Bone marrow (tissue), 2 donors: ENCODE data around the gene RXFP3.
"Not testable (repeated sequence)": the region's sequence is repeated elsewhere in the genome, so short reads cannot be mapped to it uniquely, and the experiment has no call there.

ENCODE experiments used
- DNase-seq, 2 donors: peaks; one replicate each; lab custom pipeline; 2025; lab: John Stamatoyannopoulos, UW

Gene RXFP3, protein sequence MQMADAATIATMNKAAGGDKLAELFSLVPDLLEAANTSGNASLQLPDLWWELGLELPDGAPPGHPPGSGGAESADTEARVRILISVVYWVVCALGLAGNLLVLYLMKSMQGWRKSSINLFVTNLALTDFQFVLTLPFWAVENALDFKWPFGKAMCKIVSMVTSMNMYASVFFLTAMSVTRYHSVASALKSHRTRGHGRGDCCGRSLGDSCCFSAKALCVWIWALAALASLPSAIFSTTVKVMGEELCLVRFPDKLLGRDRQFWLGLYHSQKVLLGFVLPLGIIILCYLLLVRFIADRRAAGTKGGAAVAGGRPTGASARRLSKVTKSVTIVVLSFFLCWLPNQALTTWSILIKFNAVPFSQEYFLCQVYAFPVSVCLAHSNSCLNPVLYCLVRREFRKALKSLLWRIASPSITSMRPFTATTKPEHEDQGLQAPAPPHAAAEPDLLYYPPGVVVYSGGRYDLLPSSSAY

DNA sequence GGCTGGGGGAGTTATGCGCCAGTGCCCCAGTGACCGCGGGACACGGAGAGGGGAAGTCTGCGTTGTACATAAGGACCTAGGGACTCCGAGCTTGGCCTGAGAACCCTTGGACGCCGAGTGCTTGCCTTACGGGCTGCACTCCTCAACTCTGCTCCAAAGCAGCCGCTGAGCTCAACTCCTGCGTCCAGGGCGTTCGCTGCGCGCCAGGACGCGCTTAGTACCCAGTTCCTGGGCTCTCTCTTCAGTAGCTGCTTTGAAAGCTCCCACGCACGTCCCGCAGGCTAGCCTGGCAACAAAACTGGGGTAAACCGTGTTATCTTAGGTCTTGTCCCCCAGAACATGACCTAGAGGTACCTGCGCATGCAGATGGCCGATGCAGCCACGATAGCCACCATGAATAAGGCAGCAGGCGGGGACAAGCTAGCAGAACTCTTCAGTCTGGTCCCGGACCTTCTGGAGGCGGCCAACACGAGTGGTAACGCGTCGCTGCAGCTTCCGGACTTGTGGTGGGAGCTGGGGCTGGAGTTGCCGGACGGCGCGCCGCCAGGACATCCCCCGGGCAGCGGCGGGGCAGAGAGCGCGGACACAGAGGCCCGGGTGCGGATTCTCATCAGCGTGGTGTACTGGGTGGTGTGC, at the start of gene RXFP3:
Gene RXFP3, plus strand, starts transcription at position 6 of the 636 bp plus-strand sequence. Its CDS starts 355 bp downstream, at position 361.
- DNase-seq: no peak

DNA sequence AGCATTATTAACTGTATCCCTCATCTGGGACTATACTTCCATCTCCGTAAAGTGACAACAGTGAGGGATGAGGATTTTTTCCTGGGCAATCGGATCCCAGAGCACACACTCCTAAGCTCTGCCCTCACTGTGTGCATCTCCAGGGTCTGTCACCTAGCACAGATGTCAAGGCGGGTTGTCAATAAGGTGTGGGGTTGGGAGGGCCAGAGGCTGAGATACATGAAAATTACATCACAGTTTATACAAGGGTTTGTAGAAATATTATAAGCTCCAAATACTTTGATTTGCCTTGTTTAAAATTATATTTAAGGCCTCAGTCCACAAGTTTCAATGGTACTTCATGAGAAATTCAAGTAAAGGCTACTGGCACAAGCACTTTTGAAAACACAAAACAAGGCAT, 48.9 kb upstream of the RXFP3 start:
- no peak for DNase-seq

DNA sequence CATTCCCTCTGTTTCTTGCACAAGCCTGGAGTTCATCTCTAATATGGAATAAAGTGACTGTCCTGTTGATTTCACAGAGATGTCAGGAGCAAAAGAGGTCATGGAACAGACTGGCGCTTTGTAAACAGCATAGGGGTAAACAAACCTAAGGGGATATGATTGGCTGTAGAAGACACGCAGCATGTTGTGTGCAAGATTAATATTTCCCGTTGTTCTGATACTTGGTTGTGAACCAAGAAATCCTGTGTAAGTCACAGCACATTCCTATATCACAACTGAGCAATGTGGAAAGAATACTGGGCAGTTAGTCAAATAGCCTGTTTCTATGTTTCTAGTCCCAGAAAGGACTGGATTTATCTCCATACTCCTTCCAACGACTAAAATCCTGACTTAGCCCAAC, 47.6 kb upstream of the RXFP3 start:
- no peak for DNase-seq

DNA sequence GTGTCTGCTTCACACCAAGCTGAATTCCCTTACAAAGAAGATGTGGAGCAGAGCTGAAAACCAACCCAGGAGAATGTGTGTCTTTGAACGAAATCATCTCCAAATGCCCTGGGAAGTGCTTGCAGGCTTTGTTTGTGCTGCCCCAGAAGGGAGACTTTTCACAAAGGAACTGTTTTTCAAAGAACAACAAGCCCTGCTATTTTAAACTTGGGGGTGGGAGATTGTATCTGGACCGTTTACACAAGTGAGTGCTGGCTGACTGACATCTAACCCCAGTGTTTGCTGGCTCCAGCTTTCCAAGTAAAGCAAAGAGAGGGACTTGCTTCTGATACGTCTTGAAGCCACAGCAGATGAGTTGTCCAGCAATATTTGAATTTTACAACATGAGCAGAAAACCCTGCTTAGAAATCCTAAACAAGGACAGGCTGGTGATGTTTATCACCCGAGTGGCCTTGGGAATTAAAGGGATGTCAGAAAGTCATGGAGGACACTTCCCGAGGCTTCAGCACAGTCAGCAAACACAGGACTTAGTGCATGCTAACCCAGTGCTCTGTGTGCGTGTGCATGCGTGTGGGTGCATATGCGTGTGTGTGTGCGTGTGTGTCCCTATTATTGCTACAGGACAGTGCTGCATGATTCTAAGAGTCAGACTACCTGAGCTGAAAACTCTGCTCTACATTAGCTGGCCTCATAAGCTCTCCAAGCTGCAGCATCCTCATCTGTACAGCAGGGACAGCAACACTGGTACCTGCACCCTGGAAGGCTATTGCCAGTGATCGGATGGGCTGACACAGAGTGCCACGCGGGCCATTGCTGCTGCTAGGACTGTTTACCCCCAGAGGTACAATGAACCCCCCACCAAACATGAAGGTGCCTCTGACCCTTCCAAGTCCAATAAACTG, 45.8 kb upstream of the RXFP3 start:
- DNase-seq: no peak

DNA sequence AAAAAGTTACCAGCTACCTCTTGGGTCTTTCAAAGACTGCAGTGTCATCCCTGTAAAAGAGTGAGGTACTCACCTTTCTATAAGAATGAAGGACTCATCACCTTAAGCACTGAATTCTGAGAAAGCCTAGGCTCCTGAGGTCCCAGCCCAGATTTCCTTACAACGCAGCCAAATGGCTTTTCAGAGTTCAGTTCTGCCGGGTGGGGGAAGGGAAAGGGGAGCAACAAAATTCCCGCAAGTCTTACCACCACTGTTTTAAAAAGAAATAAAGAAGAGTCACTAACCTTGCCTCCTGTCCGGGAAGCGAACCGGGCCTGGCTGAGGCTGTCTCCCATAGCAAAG, 44.8 kb upstream of the RXFP3 start:
- DNase-seq: no peak

DNA sequence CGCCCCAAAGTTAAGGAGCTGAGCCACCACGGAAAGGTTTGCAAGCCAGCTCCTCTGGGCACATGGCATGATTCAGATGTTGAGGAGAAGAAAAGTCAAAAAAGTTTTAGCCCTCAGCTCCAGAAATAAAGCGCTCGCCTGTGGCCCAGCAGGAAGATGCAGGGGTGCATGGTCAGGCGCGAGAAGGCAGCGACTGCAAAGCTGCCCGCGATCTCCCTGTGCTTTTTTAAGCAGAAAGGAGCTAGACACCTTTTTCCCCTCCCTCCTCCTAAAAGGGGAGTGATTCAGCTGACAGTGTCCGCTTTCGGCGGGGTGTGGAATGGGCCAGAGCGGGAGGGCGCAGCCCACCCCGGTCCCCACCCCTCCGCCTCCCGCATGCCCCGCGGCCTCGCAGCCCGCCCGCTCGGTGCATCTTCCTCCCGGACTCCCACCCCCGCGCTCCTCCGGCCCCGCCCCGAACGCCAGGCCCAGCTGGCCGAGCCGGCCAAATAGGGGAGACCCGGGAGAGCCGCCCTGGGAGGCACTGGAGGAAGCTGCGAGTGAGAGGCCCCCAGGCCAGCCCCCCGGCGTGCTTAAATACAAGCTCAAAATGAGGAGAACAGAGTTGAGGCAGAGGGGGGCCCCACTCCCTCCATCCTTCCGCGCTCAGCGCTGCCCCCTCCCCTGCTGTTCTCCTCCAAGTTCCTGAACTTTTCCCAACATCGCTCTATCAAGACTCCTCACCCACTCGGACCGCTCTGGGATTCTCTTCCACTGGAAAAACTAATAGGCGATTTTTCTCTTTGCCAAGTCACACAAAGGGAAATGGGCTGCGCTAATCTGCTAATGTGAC, 44.2 kb upstream of the RXFP3 start, which contains the start of gene ADAMTS12:
Gene ADAMTS12, minus strand, starts transcription at position 203 of the 832 bp plus-strand sequence. Its CDS starts 134 bp downstream, at position 69.
- no peak for DNase-seq

DNA sequence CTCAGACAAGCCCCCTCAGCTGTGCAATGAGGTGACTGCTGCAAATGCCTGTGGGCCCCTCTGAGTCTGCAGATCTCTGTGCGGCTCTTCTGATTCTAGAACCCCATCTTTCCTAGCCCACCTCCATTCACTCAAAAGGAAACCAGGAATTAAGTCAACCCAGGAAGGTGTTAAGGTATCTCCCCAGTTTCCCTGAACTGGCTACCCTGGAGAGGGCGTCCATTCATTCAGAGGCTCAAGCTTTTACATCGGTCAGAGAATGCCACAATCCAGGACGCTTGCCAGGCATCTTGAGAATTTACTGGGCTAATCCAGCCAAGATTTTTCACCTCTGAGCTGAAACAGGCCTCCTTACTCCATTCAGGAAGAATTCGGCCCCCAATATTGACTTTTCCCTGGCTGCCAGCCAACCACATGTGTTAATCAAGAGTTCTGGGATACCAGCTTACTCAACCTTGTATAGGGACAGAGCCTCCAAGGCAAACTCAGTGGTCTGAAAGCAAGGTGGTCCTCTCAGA, 43.5 kb upstream of the RXFP3 start:
- no peak for DNase-seq

DNA sequence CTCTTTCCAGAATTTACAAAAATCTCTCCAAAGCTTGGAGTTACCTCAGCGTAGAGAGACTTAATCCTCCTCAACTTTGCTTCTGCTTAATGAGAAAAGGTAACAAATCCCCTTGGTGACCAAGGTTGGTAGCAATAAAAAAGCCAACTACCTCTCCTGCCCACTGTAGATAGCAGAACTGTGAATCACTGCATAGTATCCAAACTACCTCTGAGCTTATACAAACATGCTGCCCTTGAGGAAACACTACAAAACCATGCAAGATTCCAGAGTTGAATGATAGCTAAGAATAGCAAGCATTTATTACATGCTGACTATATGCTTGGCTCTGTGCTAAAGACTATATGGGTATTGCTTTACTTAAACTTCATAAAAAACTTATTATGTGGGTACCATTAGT, 41.6 kb upstream of the RXFP3 start:
- no peak for DNase-seq

DNA sequence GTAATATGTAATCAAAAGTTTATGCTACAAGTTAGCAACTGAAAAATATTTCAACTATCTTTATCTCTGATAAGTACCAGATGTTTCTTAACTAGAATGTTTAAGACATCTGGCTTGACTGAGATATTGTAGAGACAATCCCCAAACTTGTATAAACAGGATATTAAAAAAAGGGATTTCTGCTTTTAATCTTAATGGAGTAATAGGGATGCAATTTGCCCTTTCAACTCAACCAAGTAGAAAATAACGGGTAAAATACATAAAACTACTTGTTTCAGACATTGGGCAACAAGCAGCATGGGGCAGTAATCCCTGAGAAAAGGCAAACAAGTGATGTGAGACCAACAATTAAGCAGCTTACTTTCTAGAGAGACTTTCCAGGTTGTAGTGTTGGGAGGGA, 35.0 kb upstream of the RXFP3 start:
- DNase-seq: no peak

DNA sequence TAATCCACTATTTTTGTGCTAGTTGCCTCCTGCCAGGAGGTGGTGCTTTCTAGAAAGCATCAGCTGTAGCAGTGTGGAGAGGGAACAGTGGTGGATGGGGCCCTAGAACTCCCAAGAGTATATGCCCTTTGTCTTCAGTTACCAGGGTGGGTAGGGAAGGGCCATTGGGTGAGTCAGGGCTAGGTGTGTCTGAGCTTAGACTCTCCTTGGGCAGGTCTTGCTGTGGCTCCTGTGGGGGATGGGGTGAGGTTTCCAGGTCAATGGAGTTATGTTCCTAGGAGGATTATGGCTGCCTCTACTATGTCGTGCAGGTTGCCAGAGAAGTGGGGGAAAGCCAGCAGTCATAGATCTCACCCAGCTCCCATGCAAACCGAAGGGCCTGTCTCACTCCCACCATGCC, 33.1 kb upstream of the RXFP3 start:
- no peak for DNase-seq

DNA sequence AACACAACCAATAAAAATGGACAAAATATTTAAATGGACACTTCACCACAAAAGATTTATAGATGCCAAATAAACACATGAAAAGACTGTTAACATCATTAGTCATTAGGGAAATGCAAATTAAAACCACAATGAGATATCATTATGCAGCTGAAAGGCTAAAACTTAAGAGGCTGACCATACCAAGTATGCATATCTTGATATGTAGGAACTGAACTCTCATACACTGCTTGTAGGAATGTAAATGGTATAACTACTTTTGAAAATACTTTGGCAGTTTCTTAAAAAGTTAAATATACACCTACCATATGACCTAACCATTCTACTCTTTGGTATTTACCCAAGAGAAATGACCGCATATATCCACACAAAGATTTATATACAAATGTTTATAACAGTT, 30.8 kb upstream of the RXFP3 start:
- DNase-seq: no peak

DNA sequence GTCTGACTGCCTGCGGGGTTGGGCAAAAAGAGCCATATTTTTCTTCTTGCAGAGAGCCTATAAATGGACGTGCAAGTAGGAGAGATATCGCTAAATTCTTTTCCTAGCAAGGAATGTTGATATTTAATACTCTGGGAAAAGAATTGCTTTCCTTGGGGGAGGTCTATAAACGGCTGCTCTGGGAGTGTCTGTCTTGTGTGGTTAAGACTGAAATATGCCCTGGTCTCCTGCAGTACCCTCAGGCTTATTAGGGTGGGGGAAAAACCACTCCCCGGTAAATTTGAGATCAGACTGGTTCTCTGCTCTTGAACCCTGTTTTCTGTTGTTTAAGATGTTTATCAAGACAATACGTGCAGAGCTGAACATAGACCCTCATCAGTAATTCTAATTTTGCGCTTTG, 29.9 kb upstream of the RXFP3 start:
- not testable (repeated sequence) for DNase-seq

DNA sequence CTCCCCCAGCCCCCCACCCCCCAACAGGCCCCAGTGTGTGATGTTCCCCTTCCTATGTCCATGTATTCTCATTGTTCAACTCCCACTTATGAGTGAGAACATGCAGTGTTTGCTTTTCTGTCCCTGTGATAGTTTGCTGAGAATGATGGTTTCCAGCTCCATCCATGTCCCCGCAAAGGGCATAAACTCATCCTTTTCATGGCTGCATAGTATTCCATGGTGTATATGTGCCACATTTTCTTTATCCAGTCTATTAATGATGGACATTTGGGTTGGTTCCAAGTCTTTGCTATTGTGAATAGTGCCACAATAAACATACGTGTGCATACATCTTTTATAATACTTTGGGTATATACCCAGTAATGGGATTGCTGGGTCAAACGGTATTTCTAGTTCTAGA, 21.3 kb upstream of the RXFP3 start:
- DNase-seq: not testable (repeated sequence)

DNA sequence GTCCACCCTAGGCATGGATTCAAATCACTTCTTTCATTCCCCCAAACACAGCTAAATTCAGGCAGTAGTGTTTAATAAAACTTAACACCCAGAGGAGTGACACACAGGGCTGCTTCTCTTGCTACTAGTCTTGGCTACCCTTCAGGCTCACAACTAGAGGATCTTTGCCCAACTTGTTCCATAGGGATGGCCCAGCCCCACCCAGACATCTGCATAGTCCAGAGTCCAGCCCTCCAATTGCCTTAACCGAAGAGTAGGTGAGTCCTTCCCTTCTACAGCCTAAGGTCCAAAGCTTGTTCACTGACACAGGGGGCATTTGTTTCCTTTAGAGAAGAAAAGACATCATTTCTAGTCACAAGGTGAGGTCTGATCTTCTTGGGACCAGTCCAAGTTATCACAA, 15.2 kb upstream of the RXFP3 start:
- DNase-seq: no peak

DNA sequence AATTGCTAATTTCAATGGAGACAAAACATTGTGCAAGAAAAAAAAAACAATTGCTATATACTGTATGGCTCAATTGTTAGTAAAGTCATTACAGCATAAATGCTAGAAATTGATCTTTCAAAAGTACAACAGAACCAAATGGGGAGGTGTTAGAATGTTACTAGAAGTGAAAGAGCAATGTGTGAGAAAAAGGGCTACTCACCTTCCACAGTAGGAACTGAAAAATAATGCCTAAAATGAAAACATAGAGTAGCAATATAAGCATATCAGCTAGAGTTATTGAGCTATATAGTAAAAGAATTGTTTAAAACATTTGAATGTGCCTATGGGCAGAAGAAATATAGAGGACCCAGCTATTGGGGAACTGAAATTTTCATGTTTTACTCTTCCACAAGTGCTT, 10.9 kb upstream of the RXFP3 start:
- no peak for DNase-seq

DNA sequence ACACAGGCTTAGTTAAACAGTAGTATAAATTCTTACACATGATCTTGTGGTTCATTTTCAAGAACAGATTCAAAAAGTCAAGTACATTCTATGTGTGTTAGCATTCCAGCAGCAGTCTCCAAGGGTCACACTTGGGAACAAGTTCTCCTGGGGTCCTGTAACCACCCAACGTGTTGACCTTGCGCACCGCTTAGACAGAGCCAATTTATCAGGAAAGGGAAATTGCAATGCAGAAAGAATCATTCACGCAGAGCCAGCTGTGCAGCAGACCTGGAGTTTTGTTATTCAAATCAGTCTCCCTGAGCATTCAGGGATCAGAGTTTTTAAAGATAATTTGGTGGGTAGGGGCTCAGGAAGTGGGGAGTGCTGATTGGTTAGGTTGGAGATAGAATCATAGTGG, 8.5 kb upstream of the RXFP3 start:
- no peak for DNase-seq

DNA sequence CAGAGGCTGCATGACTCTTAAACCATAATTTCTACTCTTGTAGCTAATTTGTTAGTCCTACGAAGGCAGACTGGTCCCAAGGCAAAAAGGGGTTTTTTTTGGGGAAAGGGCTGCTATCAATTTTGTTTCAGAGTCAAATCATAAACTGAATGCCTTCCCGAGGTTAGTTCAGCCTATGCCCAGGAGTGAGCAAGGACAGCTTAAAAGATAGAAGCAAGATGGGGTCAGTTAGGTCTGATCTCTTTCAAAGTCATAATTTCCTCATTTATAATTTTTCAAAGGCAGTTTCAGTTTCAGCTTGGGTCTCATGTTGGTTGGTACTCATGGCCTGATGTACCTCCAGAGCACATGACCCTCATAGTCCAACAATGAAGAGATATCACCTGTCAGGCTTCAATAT, 7.9 kb upstream of the RXFP3 start:
- no peak for DNase-seq

DNA sequence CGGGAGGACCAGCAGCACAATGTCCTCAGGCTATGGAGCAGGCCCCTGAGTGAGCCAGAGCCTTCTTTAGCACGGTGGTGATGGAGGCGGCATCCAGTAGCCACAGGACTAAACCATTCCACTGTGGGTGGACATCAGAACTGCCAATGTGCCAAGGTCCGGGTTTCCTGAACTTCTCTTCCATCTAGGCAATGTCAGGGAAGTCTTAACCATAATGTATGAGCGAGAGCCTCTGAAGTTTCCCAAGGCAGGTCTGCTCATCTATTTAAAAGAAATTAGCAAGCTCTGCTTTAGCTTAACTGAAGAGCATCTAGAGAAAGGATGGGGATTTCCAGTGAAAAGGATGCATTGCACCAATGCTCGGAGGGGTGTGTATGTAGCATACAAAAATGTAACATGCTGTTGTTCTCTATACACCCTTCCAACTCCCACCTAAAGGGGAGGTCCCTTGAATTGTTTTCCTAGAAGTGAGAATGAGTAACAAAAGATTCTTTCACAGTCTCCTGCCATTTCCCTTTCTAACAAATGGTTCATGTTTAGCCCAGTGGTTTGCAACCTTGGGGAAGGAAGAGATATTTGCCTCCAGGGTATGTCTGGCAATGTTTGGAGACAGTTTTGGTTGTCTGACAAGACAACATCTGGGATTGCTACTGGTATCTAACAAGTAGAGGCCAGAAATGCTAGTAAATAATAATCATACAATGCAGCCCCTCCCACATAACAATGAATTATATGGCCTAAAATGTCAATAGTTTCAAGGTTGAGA, 6.1 kb upstream of the RXFP3 start:
- no peak for DNase-seq

DNA sequence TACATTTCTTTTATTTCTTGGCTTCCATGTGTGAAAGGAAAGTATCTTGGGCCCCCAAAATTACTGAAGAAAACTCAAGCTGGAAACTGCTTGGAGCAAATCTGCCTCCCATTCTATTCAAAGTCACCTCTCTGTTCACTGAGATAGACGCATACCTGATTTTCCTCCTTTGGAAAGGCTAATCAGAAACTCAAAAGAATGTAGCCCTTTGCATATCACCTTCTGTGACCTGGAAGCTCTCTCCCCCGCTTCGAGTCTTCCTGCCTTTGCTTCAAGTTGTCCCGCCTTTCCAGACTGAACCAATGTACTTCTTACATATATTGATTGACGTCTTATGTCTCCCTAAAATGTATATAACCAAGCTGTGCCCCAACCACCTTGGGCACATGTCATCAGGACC, 5.0 kb upstream of the RXFP3 start:
- no peak for DNase-seq

DNA sequence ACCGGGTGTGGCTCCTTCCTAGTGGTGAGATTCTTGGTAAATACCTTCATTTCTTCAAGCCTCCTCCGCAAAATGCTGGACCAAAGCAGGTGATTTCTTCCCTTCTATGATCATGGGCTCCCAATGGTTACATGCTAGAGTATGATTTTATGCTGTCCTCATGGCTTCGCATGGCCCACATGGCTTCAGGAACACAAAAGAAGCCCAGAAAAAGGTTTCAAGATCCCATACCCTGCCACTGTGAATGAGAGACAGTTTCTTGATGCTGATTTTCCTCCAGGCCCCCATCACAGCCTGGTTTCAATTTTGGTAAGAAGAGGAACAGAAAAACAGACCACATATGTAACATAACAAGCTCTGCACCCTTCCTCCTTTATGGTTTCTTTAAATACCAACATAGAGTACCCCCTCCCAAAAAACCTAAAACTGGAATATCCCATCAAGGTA, 2.4 kb upstream of the RXFP3 start:
- no peak for DNase-seq

DNA sequence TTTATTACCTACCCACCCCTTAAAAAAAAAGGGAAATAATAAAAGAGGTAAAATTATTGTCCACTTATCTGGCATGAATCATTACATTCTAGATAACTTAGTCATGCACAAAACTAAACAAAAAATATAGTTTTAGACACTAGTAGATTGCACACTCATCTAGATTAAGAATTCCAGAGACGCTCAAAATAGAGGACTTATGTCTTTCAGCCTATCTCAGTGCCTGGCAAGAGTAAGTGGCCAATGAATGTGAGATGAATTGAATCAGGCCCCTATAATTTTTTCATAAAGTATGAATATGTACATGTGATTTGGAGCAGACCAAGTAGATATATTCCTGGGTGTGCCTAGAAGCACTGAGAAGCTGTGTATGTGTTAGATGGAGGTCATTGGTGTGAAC, 2.0 kb upstream of the RXFP3 start:
- DNase-seq: no peak
